Thyroid gland (tissue), 4 donors: ENCODE measurements around the gene ZNF562. TPM values are rescaled to one million over a fixed set of nuclear protein-coding genes. Genes with fewer than 3 reads are reported as not detected.
"Not testable (repeated sequence)": the region's sequence is repeated elsewhere in the genome, so short reads cannot be mapped to it uniquely, and the experiment has no call there.

Experiments used
- DNase-seq, 2 donors: peaks; one replicate each; pipeline ENCODE4 v3.0.0-alpha.2; 2019
- H3K27ac ChIP-seq, 3 donors: fragments of 200-600 bp; sonication (generic); 1 replicate in 2 of 3; 2 replicates in 1 of 3; pipeline ENCODE4 v1.5.1; 2016 to 2019; ENCODE audit warnings: mild to moderate bottlenecking in 1 of 3, moderate library complexity in 1 of 3
- H3K27me3 ChIP-seq: fragments of 200-600 bp; sonication (generic); one replicate; pipeline ENCODE4 v1.5.1; 2019
- H3K36me3 ChIP-seq, 2 donors: fragments of 200-600 bp; sonication (generic); one replicate each; pipeline ENCODE4 v1.5.1; 2016 to 2019
- H3K4me1 ChIP-seq, 2 donors: fragments of 200-600 bp; sonication (generic); one replicate each; pipeline ENCODE4 v1.5.1; 2017 to 2019
- H3K4me3 ChIP-seq, 3 donors: fragments of 200-600 bp; sonication (generic); replicated peaks in 1 of 3; 1 replicate in 2 of 3; 2 replicates in 1 of 3; pipeline ENCODE4 v1.5.1; 2016; ENCODE audit warnings: mild to moderate bottlenecking in 1 of 3
- H3K9me3 ChIP-seq: fragments of 200-600 bp; sonication (generic); one replicate; pipeline ENCODE4 v1.5.1; 2017
- POLR2A ChIP-seq, 2 donors: fragments of 450-650 bp; IDR thresholded peaks; one replicate each; pipeline ENCODE4 v1.6.1; 2017; ENCODE audit warnings: antibody characterized with exemption in 2 of 2, mild to moderate bottlenecking in 2 of 2, moderate library complexity in 1 of 2
- WGBS, 2 donors: methylation state at CpG; one replicate each; pipeline ENCODE4 v1.1.5; 2017; 5-methylcytosine and 5-hydroxymethylcytosine counted together
- intact Hi-C: fragments of 100-400 bp; cut with DNase I; formaldehyde crosslinking; loops from one replicate; pipeline ENCODE4 v1.15.1; 2023
- total RNA-seq, 4 donors: library from RNA; depleted of rRNA; stranded (reverse); fragments of >200 nt; gene quantifications; one replicate each; pipeline ENCODE4 v1.2.3, GENCODE V29; 2016
- TF ChIP-seq, protein P1 (sequence below), 6 experiments: fragments of 200-600 bp in 3 of 6; fragments of 450-650 bp in 3 of 6; sonication (generic) in 3 of 6; IDR thresholded peaks; one replicate each; pipeline ENCODE4 v1.5.1; 2016 to 2019; ENCODE audit warnings: antibody characterized with exemption in 6 of 6, mild to moderate bottlenecking in 2 of 6, inconsistent platforms in 1 of 6, moderate library complexity in 1 of 6

Gene ZNF562
- total RNA-seq, 4 donors from 2014 or later: 27.6 to 38.7 (median 29.8) TPM

DNA sequence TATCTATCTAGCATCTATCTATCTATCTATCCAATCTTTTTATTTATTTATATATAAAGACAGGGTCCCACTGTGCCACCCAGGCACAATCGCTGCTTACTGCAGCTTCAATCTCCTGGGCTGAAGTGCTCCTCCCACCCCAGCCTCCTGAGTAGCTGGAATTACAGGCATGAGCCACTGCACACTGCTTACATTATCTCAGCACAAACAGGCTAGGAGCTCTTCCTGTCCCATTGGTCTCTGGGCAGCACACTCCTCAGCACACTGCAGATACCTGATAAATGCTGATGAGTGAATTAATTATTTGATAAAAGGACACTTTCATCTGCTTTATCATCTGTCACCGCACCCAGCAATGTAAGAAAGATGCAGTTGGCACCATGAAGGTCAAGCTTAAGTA is 16.1 kb downstream of the ZNF562 start:
- intact Hi-C loops: no loop called here
- DNase-seq: no peak
- H3K27me3 ChIP-seq: no peaks in the 10 kb centered on the region
- H3K27ac ChIP-seq: no peak overlapping the region
- H3K4me3 ChIP-seq: no peak overlapping the region
- WGBS, 2 donors: 88 to 91% methylated on average over 2 of the region's 2 CpGs
- H3K4me1 ChIP-seq: no peaks in the 10 kb centered on the region
- H3K36me3 ChIP-seq: peaks cover 27 to 32% of the 10 kb centered on the region in 2 donors
- H3K9me3 ChIP-seq: no peaks in the 10 kb centered on the region
- no peak for TF ChIP-seq POLR2A (IDR thresholded peaks at IDR 0.05)
- TF ChIP-seq, protein P1, sequence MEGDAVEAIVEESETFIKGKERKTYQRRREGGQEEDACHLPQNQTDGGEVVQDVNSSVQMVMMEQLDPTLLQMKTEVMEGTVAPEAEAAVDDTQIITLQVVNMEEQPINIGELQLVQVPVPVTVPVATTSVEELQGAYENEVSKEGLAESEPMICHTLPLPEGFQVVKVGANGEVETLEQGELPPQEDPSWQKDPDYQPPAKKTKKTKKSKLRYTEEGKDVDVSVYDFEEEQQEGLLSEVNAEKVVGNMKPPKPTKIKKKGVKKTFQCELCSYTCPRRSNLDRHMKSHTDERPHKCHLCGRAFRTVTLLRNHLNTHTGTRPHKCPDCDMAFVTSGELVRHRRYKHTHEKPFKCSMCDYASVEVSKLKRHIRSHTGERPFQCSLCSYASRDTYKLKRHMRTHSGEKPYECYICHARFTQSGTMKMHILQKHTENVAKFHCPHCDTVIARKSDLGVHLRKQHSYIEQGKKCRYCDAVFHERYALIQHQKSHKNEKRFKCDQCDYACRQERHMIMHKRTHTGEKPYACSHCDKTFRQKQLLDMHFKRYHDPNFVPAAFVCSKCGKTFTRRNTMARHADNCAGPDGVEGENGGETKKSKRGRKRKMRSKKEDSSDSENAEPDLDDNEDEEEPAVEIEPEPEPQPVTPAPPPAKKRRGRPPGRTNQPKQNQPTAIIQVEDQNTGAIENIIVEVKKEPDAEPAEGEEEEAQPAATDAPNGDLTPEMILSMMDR (IDR thresholded peaks at IDR 0.05): no peak

DNA sequence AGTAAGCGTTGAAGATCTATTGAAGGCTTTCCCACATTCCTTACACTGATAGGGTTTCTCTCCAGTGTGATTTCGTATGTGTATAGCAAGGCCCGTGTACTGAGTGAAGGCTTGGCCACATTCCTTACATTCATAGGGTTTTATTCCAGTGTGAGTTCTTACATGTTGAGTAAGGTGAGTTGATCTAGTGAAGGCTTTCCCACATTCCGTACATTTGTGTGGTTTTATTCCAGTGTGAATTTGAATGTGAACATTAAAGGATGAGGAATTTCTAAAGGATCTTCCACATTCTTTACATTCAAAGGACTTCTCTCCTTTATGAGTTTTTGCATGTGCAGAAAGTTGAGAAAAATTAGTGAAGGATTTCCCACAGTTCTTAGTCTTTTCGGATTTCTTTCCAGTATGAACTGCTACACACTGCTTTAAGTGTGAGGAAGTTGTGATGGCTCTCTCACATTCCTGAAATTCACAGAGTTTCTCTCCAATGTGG is 21.8 kb downstream of the ZNF562 start:
- 96 to 100% methylated on average over 5 of the region's 5 CpGs for WGBS, 2 donors
- H3K27me3 ChIP-seq, H3K27ac ChIP-seq, H3K4me1 ChIP-seq, DNase-seq, H3K9me3 ChIP-seq, intact Hi-C loops, H3K4me3 ChIP-seq: not testable (repeated sequence)
- peaks cover 59 to 61% of the 10 kb centered on the region in 2 donors for H3K36me3 ChIP-seq

DNA sequence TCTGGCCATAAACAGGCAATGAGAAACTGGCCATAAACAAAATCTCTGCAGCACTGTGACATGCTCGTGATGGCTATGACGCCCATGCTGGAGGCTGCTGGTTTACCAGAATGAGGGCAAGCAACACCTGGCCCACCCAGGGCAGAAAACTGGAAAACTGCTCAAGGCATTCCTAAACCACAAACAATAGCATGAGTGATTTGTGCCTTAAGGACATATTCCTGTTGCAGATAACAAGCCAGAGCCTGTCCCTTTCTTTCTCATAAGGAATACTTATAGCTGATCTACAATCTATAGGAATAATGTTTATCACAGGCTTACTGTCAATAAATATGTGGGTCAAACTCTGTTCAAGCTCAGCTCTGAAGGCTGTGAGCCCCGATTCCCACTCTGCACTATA is 23.4 kb downstream of the ZNF562 start:
- H3K36me3 ChIP-seq: peaks cover 55 to 57% of the 10 kb centered on the region in 2 donors
- 95 to 96% methylated on average over 3 of the region's 3 CpGs for WGBS, 2 donors
- H3K4me3 ChIP-seq, H3K9me3 ChIP-seq, H3K4me1 ChIP-seq, H3K27me3 ChIP-seq, H3K27ac ChIP-seq, DNase-seq, intact Hi-C loops: not testable (repeated sequence)

DNA sequence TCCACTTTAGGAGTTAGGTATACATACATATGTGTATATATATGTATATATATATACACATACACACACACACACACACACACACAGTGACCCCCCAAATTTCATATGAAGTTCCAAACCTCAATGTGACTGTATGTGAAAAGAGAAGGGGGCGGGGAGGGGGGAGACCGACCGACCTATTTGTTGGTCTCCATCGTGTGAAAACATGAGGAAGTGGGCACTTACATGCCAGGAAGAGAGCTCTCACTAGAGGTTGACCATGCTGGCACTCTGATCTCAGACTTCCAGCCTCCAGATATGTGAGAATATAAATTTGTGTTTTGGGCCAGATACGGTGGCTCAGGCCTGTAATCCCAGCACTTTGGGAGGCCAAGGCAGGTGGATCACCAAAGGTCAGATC is 24.6 kb downstream of the ZNF562 start:
- Histone ChIP-seq H3K9me3 (no peaks in the 10 kb centered on the region), H3K36me3 (peaks cover 43 to 47% of the 10 kb centered on the region in 2 donors), H3K27me3 (no peaks in the 10 kb centered on the region), H3K4me3 (no peak overlapping the region), H3K4me1 (no peaks in the 10 kb centered on the region), H3K27ac (no peak overlapping the region)
- no peak for DNase-seq
- TF ChIP-seq, protein P1 (IDR thresholded peaks at IDR 0.05): no peak
- TF ChIP-seq POLR2A (IDR thresholded peaks at IDR 0.05): no peak
- intact Hi-C loops: no loop called here
- 86 to 92% methylated on average over 5 of the region's 5 CpGs for whole genome bisulfite sequencing, 2 donors

DNA sequence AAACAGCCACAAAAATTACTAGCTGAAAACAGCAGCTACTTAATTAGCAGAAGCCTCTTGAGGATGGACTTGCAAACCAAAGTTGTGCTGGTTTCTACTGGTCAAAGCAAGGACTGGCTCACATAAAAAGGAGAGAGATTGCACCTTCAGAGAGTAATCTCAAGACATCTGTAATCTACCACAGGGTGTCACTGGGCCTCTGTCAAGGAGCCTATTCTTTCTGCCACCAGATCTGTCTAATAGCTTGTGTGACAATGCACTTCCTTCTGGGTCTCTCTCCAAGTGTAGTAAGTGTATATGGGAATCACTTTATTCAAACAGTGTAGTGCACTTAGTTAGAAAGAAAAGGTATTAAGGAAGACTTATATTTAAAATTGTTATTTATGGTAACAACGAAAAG is 29.4 kb downstream of the ZNF562 start:
- TF ChIP-seq, protein P1 (IDR thresholded peaks at IDR 0.05): no peak
- TF ChIP-seq POLR2A (IDR thresholded peaks at IDR 0.05): no peak
- no peaks in the 10 kb centered on the region for H3K4me1 ChIP-seq
- H3K9me3 ChIP-seq: no peaks in the 10 kb centered on the region
- no peak overlapping the region for H3K27ac ChIP-seq
- intact Hi-C loops: no loop called here
- WGBS, 2 donors: 87 to 93% methylated on average over 1 of the region's 1 CpG
- no peaks in the 10 kb centered on the region for H3K27me3 ChIP-seq
- H3K4me3 ChIP-seq: no peak overlapping the region
- H3K36me3 ChIP-seq: peaks cover 1 to 3% of the 10 kb centered on the region in 2 donors
- DNase-seq: no peak

DNA sequence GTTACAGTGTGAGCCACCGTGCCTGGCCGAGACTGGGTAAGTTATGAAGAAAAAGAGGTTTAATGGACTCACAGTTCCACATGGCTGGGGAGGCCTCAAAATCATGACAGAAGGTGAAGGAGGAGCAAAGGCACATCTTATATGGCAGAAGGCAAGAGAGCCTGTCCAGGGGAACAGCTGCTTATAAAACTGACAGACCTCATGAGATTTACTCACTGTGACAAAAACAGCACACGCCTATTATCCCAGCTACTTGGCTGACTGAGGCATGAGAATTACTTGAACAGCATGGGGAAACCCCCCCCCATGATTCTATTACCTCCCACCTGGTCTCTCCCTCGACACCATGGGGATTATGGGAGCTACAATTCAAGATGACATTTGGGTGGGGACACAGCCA is 30.4 kb downstream of the ZNF562 start:
- DNase-seq: no peak
- WGBS, 2 donors: 88 to 91% methylated on average over 4 of the region's 4 CpGs

More for the DNA sequence above, 30.4 kb downstream of the ZNF562 start:
- no peaks in the 10 kb centered on the region for H3K4me1 ChIP-seq
- intact Hi-C loops: no loop called here
- H3K4me3 ChIP-seq: no peak overlapping the region
- no peaks in the 10 kb centered on the region for H3K36me3 ChIP-seq
- H3K9me3 ChIP-seq: no peaks in the 10 kb centered on the region
- no peak for TF ChIP-seq POLR2A (IDR thresholded peaks at IDR 0.05)
- TF ChIP-seq, protein P1 (IDR thresholded peaks at IDR 0.05): no peak
- no peaks in the 10 kb centered on the region for H3K27me3 ChIP-seq
- no peak overlapping the region for H3K27ac ChIP-seq
